Stimulated activated CD4-positive, alpha-beta T cell treated with anti-CD3 and anti-CD28 coated beads, Interleukin-12 subunit alpha, Interleukin-12 subunit beta, amount 100 ng/mL, for 24 hours (primary cell): ENCODE data around the gene CHST10.

Source experiments
- DNase-seq, 2 experiments: peaks; one replicate each; pipeline ENCODE4 v3.0.0-alpha.2; 2020; ENCODE audit warnings: low read depth in 2 of 2

Gene CHST10

DNA sequence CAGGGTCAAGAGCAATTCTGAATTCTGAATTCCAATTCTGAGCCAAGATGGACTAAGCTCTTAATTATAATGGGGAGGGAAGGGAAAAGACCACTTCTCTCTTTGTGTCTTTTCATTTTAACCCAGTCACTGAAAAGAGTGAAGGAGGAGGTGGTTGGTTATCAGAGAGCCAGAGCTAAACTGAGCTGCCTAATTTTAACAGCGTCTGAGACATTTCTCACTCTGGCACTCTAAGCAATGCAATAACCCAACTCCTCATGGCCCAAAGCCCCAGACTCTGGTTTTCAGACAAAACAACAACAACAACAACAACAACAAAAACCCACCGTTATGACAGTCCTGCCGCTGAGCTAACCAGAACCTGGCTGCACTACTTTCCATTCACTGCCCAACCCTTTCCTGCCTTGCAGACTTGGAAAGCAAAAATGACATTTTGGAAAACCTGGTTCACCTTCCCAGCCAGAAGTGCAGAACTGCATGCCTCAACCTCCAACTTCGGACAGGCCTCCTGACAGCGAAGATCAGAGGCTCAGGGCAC lies 1.0 kb downstream of the CHST10 start:
- DNase-seq = no peak

DNA sequence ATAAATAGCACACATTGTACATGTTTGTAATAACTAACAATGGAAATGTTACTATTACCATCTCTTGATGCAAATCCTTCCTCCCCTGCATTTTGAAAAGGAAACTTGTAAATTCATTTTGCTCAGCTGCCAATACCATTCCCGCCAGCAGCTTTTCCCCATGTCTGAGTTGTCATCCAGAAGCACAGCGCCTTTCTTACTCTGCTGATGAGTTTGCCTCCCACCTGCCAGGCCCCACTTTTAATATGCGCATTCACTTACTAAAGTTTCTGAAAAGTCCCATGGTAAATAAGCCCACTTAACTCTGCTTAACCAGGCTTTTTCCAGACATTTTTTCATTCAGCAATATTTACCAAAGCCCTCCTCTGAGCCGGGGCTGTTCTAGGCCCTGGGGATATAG lies 3.9 kb downstream of the CHST10 start:
- no peak for DNase-seq

DNA sequence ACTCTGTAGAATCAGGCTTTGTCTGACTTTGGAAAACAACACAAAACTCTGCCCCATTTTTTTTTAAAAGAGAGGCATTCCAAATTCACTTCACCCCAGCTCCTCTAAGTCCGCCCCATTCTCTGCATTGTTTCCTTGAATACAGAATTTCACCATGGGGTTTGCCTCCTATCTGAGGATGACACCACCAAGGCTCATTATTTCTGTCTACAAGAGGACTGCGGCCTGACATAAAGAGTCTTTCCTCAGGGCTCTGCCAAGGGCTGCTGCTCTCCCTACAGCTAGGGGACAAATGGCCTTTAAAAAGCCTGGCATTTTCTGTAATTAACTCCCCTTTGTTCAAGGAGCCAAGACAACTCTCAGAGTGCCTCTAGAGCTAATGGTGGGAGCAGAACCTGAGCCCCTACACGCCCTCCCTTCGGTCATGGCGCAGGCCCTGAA lies 4.6 kb downstream of the CHST10 start:
- no peak for DNase-seq

- no peak for DNase-seq
These were observed 5.0 kb downstream of the CHST10 start for GRCh38 chr2:100412466-100412865.

DNA sequence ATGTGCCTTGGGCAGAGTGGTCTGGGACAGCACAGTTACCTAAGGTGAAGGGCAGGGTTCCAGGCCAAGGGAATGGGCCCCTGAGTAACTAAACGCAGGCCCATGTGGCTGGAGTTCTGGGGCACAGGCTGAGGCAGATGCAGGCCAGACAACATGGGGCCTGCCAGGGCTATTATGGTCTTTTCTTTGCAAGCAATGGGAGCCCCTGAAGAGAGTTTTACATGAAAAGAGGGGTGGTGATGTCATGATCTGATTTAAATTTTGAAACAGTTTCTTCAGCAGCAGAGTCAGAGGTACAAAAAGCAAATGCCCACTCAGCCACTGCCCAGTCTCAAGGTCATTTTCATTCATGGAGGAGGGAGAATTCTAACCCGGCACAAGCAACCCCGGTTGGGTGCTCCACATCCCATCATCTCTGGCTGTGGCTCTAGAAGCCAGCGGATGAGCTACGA lies 5.6 kb downstream of the CHST10 start:
- DNase-seq = no peak

- DNase-seq = no peak
These were observed 7.4 kb downstream of the CHST10 start for GRCh38 chr2:100409975-100410647.

DNA sequence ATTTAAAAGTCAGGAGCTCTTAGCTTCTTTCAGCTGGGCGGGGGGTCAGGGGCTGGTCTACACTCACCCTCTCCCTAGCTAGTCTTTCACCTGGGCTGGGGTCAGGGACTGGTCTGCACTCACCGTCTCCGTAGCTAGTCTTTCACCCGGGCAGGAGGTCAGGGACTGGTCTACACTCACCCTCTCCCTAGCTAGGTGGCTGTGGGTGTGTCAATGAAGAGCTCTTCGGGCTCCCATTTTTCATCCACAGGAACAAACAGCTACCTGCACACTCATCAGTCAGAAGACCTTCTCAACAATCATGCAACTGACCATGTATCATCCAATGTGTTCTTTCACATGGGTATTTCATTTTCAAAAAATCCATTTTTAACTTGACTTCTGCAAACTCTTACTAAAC lies 8.0 kb downstream of the CHST10 start:
- no peak for DNase-seq

DNA sequence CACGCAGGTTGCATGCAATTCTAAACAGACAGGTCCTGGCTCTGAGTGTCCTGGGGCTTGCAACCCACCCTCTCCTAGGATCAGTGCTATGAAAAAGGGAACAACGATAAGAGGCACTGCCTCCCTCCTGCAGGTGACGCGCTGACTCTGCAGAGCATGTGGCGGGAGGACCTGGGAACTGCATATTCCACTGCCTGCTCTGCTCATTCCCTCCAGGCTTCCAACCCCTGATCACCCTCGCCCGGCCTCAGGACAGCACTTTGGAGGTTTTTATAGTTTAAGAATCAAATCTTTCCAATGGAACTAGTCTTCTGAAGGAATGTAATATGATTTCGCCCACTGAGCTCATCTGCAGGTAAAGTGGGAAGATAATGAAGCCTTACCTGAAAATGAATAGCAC lies 8.5 kb downstream of the CHST10 start:
- no peak for DNase-seq

DNA sequence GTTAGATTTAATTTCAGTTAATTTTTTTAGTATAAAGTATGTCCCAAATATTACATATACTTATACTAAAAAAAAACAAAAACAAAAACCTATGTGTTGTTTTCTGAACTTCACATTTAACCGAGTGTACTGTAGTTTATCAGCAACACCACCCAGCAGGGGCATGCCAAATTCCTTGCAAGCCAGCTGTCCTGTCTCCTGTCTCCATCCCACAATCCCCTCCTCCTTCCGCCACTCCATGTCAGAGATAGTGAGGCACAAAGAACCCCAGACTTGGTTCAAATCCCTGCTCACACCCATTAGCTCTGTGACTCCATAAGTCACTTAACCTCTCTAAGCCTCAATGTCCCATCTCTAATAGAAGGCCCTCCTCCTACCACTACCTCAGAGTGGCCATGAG lies 9.4 kb downstream of the CHST10 start:
- DNase-seq = no peak

GRCh38 chr2:100407563-100407962 lies 9.9 kb downstream of the CHST10 start:
- no peak for DNase-seq

- no peak for DNase-seq
These were observed 10.4 kb downstream of the CHST10 start for GRCh38 chr2:100407073-100407472.

GRCh38 chr2:100406120-100406508 lies 11.4 kb downstream of the CHST10 start:
- no peak for DNase-seq

- no peak for DNase-seq
These were observed 11.9 kb downstream of the CHST10 start for GRCh38 chr2:100405403-100406119.

GRCh38 chr2:100404411-100404810 lies 13.1 kb downstream of the CHST10 start:
- no peak for DNase-seq

- no peak for DNase-seq
These were observed 13.7 kb downstream of the CHST10 start for GRCh38 chr2:100403722-100404121.

DNA sequence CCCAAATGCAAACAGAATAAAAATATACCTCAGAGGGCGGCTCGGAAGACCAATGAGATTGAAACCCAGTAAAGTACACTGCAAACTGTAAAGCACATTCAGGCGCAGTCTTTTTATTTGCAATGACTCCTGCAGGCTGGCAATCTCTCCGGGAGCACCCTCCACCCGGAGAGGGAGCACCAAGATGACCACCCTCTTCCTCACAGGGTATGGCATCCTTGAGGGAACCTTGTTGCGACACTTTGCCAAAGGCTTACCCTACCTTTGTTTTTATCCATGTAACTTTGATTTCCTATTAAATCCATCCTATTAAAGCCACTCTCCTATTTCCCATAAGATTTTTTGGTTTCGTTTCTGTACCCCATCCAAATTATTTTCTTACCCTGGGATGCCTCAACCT lies 16.2 kb downstream of the CHST10 start:
- no peak for DNase-seq

DNA sequence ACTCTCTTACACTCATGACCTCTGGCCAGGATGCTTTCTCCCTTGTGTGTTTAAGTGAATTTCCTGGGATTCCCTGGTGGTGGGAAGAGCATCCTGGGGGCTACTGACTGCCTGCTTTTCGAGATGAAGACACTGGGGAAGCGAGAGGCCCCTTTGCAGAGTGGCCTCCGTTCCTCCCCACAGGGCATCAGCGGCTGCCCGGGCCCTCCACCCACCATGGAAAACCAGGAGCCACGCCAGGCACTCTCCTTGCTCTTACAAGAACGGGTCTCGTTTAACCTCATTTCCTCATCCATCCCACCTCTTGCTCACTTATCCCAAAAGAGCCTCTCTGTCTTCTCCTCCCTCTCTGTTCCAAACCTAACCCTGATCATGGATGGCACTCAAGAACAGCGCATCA lies 17.8 kb downstream of the CHST10 start:
- DNase-seq = no peak

DNA sequence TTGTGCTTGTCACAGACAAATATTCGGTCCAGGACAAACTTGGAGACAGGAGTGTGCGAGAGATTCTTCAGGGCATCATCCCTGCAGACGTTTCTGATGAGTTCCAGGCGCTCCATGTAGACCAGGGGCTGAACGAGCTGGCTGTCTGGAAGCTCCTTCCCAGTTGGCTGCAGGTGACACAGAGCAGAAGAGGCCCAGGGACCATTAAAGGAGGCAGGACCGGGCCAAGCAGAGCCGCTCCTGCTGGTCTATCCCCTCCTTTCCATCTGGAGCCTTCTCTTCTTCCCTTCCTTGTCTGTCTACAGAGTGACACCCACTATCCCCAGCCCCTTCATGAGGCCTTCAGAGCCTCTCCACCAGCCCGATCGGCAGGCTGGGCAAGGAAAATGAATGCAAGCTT lies 19.5 kb downstream of the CHST10 start:
- no peak for DNase-seq

DNA sequence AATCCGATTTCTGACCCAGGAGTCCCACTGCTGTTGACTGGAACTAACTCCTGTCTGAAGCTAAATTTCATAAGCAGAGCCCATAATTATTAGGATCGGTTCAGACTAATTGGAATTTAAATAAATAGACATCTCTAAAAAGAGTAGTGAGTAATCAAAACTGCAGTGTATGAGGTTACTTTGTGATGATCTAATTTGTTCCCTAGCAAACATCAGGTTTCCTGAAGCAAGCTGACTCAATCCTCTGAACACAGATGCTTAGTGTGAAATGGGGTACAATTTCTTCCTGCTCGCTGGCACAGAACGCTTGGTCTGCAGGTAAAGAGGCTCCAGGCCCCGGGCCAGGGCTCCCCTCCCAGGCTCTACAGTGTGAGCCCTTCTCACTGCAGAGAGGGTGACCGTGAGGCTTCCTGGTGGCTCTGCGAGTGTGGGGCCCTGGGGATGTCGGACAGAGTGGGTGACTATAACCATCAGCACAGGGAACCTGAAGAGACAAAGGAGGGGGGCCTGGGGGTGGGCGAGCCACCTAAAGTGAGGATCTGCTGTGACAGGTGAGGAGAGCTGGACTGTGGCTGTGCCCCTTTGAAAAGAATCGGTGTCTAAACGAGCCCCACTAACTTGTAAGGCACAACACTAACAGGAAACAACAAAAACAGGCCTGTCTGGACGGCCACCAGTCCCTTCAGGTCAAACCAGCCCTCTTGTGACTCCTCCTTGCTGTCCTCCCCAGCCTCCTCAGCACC lies 20.2 kb downstream of the CHST10 start:
- no peak for DNase-seq

GRCh38 chr2:100396483-100396882 lies 21.0 kb downstream of the CHST10 start:
- DNase-seq = no peak

DNA sequence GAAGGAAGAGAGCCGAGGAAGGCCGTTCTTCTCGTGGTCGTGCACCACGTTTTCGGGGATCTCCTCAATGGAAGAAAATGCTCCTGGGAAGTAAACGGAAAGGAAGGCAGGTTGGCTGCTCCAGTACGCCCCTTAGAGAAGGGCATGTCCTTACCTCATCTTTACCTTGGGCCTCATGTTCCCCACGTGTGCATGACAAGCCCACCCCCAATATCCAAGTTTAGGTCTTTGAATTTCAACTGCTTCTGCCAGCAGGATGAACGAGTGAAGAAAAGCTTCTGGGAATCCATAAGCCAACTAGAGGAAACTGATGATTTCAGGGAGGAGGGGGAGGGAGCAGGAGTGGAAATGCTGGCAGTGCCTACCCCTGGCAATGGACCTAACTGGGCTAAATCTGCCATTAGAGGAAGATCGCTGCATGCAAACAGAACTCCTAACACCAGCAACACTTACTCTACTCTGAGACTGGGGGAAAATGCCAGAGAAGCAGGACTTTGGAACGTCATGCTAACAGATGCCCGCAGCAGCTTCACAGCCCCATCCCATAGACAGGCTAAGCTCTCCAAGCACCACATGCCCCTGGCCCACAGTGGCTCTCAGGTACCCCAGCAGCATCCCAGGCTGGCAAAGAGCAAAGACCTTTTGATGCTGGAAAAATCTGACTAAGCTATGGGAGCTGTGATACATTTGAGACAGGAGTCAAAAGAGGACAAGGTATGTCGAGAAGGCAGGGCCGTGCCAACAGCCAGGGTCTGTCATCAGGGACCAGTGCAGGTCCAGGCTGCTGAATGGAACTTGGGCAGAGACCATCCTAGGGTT lies 21.7 kb downstream of the CHST10 start:
- no peak for DNase-seq
